Melanocyte of skin (primary cell): ENCODE measurements around the gene INSL4. TPM values are rescaled to one million over a fixed set of nuclear protein-coding genes. Genes with fewer than 3 reads are reported as not detected.

ENCODE experiments used
- small RNA-seq, 2 donors: library from RNA; depleted of rRNA; stranded (forward); fragments of <200 nt; gene quantifications; one replicate each; pipeline ENCODE3, GENCODE V24; 2012
- total RNA-seq, 2 donors: library from RNA; depleted of rRNA; stranded (reverse); fragments of >200 nt; gene quantifications; 2 replicates each; pipeline ENCODE4 v1.2.3, GENCODE V29; 2012

The INSL4 gene
- total RNA-seq: under 1 TPM in 1 of 2 donors, not detected in 1; 0.34 TPM

DNA sequence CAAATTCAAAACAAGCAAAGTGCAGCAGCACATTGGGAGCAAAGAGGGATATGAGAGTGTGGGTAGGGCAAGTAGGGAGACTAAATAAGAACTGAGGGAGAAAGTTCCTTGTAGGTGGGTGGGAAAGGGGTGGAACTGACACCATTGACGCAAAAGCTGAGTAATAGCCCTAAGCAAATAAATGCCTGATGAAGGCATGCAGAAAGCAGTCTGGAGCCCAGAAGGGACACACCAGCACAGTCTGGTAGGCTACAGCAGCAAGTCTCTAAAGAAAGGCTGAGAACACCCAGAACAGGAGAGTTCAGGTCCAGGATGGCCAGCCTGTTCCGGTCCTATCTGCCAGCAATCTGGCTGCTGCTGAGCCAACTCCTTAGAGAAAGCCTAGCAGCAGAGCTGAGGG is at the start of gene INSL4:
INSL4 (plus strand) TSS at position 208 of the 400 bp plus-strand sequence; CDS start at position 313, 105 bp downstream.

DNA sequence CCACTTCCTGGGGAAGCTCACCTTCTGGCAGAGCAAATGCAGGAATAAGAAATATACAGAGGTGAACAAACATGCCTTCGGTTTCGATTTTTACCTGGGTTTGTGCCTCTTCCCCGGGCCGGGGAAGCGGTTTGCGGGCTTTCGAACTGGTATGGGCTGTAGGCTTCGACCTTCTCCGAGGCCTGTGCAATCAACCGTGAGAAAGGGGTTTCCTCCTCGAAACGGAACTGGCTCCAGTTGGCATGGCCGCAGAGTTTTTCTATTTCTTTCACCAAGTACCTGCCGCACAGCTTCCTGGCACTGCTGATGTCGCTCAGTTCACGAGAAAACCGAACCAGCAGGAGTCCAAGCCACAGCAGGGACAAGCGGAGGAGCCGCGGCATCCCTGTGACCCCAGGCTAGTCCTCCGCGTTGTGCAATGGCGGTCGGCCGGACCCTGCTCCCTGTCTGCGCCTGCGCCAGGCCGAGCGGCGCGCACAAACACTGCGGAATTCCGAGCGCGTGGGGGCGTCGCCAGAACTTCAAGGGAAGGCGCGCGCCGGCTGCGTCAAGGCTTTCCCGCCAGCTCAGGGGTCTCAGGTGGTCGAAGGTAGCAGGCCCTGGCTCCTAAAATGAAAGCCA is 45.9 kb upstream of the INSL4 start, which contains the start of gene INSL6:
INSL6 (minus strand) TSS at position 420 of the 621 bp plus-strand sequence; CDS start at position 383, 37 bp downstream.

Small RNA genes within 50 kb of the gene (small RNA-seq; reads per million reads assigned to genes)
- 0 reads per million in 2 donors for gene AL133547.1

Other genes with a start within 250 kb of the INSL4 start
- 1 to 10 TPM; 8.3 to 8.7 TPM for gene JAK2, start 246.1 kb upstream of the INSL4 start, total RNA-seq
- gene INSL6, start 45.8 kb upstream of the INSL4 start, total RNA-seq: not detected
- under 1 TPM; 0.33 to 0.69 TPM for gene RLN2, start 73.3 kb downstream of the INSL4 start, total RNA-seq
- gene RLN1, start 108.5 kb downstream of the INSL4 start, total RNA-seq: under 1 TPM in 1 of 2 donors, not detected in 1; 0.67 TPM
- 10 to 100 TPM; 22.0 to 26.2 TPM for gene PLGRKT, start 206.5 kb downstream of the INSL4 start, total RNA-seq
- 1 to 10 TPM; 4.0 to 4.5 TPM for gene CD274, start 219.1 kb downstream of the INSL4 start, total RNA-seq